ENCODE results near the gene SYNE3. TPM values are rescaled to one million over a fixed set of nuclear protein-coding genes. Genes with fewer than 3 reads are reported as not detected.

SYNE3 gene
- total and polyA plus RNA-seq, 2 donors (not counting 1 experiment from before 2014, with no cell fraction given) = 4.9 to 24.1 TPM

- Histone ChIP-seq H3K79me2 (ENCODE audit: control insufficient read depth, insufficient read depth, low read length) (no peaks in the 10 kb centered on the region), H3K4me2 (ENCODE audit: extremely low read depth, insufficient read depth, low read length) (no peak overlapping the region), H3K4me1 (ENCODE audit: control insufficient read depth, extremely low read depth, insufficient read depth, low read length) (no peaks in the 10 kb centered on the region), H3K9me3 (ENCODE audit: control insufficient read depth, insufficient read depth, low read depth, low read length) (no peaks in the 10 kb centered on the region), H3K27ac (ENCODE audit: insufficient read depth, low read length) (no peak overlapping the region), H2AFZ (ENCODE audit: low read length) (no peak overlapping the region), H4K20me1 (ENCODE audit: control insufficient read depth, extremely low read depth, insufficient read depth, low read length) (no peaks in the 10 kb centered on the region), H3K9ac (ENCODE audit: insufficient read depth, low read length) (no peak overlapping the region), H3K4me3 (replicated peaks in 1 of 4; ENCODE audit: control extremely low read depth in 1 of 4, insufficient read depth in 1 of 4, low read depth in 3 of 4, low read length in 4 of 4) (no peak overlapping the region), H3K36me3 (ENCODE audit: control insufficient read depth, insufficient read depth, low read length) (no peaks in the 10 kb centered on the region), H3K27me3 (ENCODE audit: control insufficient read depth, insufficient read depth, low read length) (no peaks in the 10 kb centered on the region)
- no peak for DNase-seq (ENCODE audit: low read depth in 2 of 2)
- no peak for TF ChIP-seq EZH2 (IDR thresholded peaks at IDR 0.05; ENCODE audit: low read length, missing control alignments)
- TF ChIP-seq, protein P1, sequence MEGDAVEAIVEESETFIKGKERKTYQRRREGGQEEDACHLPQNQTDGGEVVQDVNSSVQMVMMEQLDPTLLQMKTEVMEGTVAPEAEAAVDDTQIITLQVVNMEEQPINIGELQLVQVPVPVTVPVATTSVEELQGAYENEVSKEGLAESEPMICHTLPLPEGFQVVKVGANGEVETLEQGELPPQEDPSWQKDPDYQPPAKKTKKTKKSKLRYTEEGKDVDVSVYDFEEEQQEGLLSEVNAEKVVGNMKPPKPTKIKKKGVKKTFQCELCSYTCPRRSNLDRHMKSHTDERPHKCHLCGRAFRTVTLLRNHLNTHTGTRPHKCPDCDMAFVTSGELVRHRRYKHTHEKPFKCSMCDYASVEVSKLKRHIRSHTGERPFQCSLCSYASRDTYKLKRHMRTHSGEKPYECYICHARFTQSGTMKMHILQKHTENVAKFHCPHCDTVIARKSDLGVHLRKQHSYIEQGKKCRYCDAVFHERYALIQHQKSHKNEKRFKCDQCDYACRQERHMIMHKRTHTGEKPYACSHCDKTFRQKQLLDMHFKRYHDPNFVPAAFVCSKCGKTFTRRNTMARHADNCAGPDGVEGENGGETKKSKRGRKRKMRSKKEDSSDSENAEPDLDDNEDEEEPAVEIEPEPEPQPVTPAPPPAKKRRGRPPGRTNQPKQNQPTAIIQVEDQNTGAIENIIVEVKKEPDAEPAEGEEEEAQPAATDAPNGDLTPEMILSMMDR (conservative IDR thresholded peaks at IDR 0.05 in 1 of 2, IDR thresholded peaks at IDR 0.05 in 1 of 2; ENCODE audit: low read depth in 1 of 2, low read length in 2 of 2) = no peak
These were observed 41.4 kb upstream of the SYNE3 start for GRCh38 chr14:95557832-95558231.

DNA sequence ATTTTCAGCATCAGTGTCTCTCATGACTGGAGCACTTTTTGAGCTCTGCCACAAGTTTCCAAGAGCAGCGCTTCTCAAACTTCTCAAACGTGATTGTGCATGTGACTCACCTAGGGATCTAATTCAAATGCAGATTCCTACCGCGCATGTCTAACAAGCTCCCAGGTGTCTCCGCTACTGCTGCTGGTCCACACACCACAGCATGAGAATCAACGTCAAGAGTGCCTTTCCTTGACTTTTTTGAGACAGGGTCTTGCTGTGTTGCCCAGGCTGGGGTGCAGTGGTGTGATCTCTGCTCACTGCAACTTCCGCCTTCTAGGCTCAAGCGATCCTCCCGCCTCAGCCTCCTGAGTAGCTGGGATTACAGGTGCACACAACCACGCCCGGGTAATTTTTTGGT, 40.8 kb upstream of the SYNE3 start:
- Histone ChIP-seq H3K9ac (ENCODE audit: insufficient read depth, low read length) (no peak overlapping the region), H3K27me3 (ENCODE audit: control insufficient read depth, insufficient read depth, low read length) (no peaks in the 10 kb centered on the region), H3K9me3 (ENCODE audit: control insufficient read depth, insufficient read depth, low read depth, low read length) (no peaks in the 10 kb centered on the region), H3K4me3 (replicated peaks in 1 of 4; ENCODE audit: control extremely low read depth in 1 of 4, insufficient read depth in 1 of 4, low read depth in 3 of 4, low read length in 4 of 4) (no peak overlapping the region), H4K20me1 (ENCODE audit: control insufficient read depth, extremely low read depth, insufficient read depth, low read length) (no peaks in the 10 kb centered on the region), H2AFZ (ENCODE audit: low read length) (no peak overlapping the region), H3K4me1 (ENCODE audit: control insufficient read depth, extremely low read depth, insufficient read depth, low read length) (no peaks in the 10 kb centered on the region), H3K79me2 (ENCODE audit: control insufficient read depth, insufficient read depth, low read length) (no peaks in the 10 kb centered on the region), H3K4me2 (ENCODE audit: extremely low read depth, insufficient read depth, low read length) (no peak overlapping the region), H3K27ac (ENCODE audit: insufficient read depth, low read length) (no peak overlapping the region), H3K36me3 (ENCODE audit: control insufficient read depth, insufficient read depth, low read length) (no peaks in the 10 kb centered on the region)
- TF ChIP-seq EZH2 (IDR thresholded peaks at IDR 0.05; ENCODE audit: low read length, missing control alignments) = no peak
- TF ChIP-seq, protein P1 (conservative IDR thresholded peaks at IDR 0.05 in 1 of 2, IDR thresholded peaks at IDR 0.05 in 1 of 2; ENCODE audit: low read depth in 1 of 2, low read length in 2 of 2) = no peak
- no peak for DNase-seq (ENCODE audit: low read depth in 2 of 2)

- Histone ChIP-seq H3K4me2 (ENCODE audit: extremely low read depth, insufficient read depth, low read length) (no peak overlapping the region), H3K9ac (ENCODE audit: insufficient read depth, low read length) (no peak overlapping the region), H3K4me1 (ENCODE audit: control insufficient read depth, extremely low read depth, insufficient read depth, low read length) (no peaks in the 10 kb centered on the region), H3K9me3 (ENCODE audit: control insufficient read depth, insufficient read depth, low read depth, low read length) (no peaks in the 10 kb centered on the region), H4K20me1 (ENCODE audit: control insufficient read depth, extremely low read depth, insufficient read depth, low read length) (no peaks in the 10 kb centered on the region), H3K79me2 (ENCODE audit: control insufficient read depth, insufficient read depth, low read length) (no peaks in the 10 kb centered on the region), H2AFZ (ENCODE audit: low read length) (no peak overlapping the region), H3K36me3 (ENCODE audit: control insufficient read depth, insufficient read depth, low read length) (no peaks in the 10 kb centered on the region), H3K4me3 (replicated peaks in 1 of 4; ENCODE audit: control extremely low read depth in 1 of 4, insufficient read depth in 1 of 4, low read depth in 3 of 4, low read length in 4 of 4) (no peak overlapping the region), H3K27ac (ENCODE audit: insufficient read depth, low read length) (no peak overlapping the region), H3K27me3 (ENCODE audit: control insufficient read depth, insufficient read depth, low read length) (no peaks in the 10 kb centered on the region)
- TF ChIP-seq, protein P1 (conservative IDR thresholded peaks at IDR 0.05 in 1 of 2, IDR thresholded peaks at IDR 0.05 in 1 of 2; ENCODE audit: low read depth in 1 of 2, low read length in 2 of 2) = no peak
- TF ChIP-seq EZH2 (IDR thresholded peaks at IDR 0.05; ENCODE audit: low read length, missing control alignments) = no peak
- DNase-seq (ENCODE audit: low read depth in 2 of 2) = no peak
These were observed 38.6 kb upstream of the SYNE3 start for GRCh38 chr14:95555053-95555452.
